K562 (cell line): ENCODE data around the gene COL13A1. TPM values are rescaled to one million over a fixed set of nuclear protein-coding genes. Genes with fewer than 3 reads are reported as not detected.

Experiments
- BCOR ChIP-seq: fragments of 450-650 bp; IDR thresholded peaks from 2 replicates; pipeline ENCODE4 v1.6.1; 2016
- FOXA1 ChIP-seq: fragments of 450-650 bp; IDR thresholded peaks from 2 replicates; pipeline ENCODE4 v1.6.1; 2016; ENCODE audit warnings: mild to moderate bottlenecking, borderline replicate concordance
- GTF2A2 ChIP-seq: IDR thresholded peaks from 2 replicates; pipeline ENCODE4 v1.6.1; 2016; ENCODE audit warnings: mild to moderate bottlenecking, missing genetic modification characterization, missing compliant biosample characterization
- HDAC3 ChIP-seq: fragments of 450-650 bp; IDR thresholded peaks from 2 replicates; pipeline ENCODE4 v1.6.1; 2018; ENCODE audit warnings: borderline replicate concordance, mild to moderate bottlenecking, moderate library complexity; ENCODE audit not compliant: partially characterized antibody
- JUND ChIP-seq, 2 experiments: IDR thresholded peaks; 2 replicates in 1 of 2; 3 replicates in 1 of 2; pipeline ENCODE4 v1.6.1; 2011; ENCODE audit warnings: borderline replicate concordance in 2 of 2, low read depth in 2 of 2, low read length in 2 of 2, improper control_type of control experiment in 1 of 2, missing biosample characterization in 1 of 2, missing genetic modification characterization in 1 of 2, missing genetic modification reagents in 1 of 2
- LEF1 ChIP-seq: fragments of 450-650 bp; IDR thresholded peaks from 2 replicates; pipeline ENCODE4 v1.6.1; 2016; ENCODE audit warnings: mild to moderate bottlenecking
- NCOA4 ChIP-seq: fragments of 450-650 bp; IDR thresholded peaks from 2 replicates; pipeline ENCODE4 v1.6.1; 2018; ENCODE audit warnings: mild to moderate bottlenecking; ENCODE audit not compliant: partially characterized antibody
- NR3C1 ChIP-seq: sonication (generic); formaldehyde crosslinking; IDR thresholded peaks from 2 replicates; pipeline ENCODE4 v1.8.1; 2022; ENCODE audit warnings: missing genetic modification reagents
- NR4A1 ChIP-seq, 2 experiments: fragments of 250-450 bp in 1 of 2; fragments of 450-650 bp in 1 of 2; sonication (Bioruptor Pico) in 1 of 2; IDR thresholded peaks; 2 replicates each; pipeline versions ENCODE4 v1.4.0 to v1.6.1; 2016 to 2020; ENCODE audit warnings: mild to moderate bottlenecking in 2 of 2, missing compliant biosample characterization in 1 of 2, missing genetic modification characterization in 1 of 2, moderate library complexity in 1 of 2
- PML ChIP-seq: IDR thresholded peaks from 2 replicates; pipeline ENCODE4 v1.6.1; 2012; ENCODE audit warnings: low read length, inconsistent platforms
- RNF2 ChIP-seq: sonication (generic); IDR thresholded peaks from 2 replicates; pipeline ENCODE4 v1.6.1; 2016
- RNF219 ChIP-seq: fragments of 250-450 bp; sonication (Bioruptor Pico); IDR thresholded peaks from 2 replicates; pipeline ENCODE4 v1.5.0; 2022; ENCODE audit warnings: mild to moderate bottlenecking
- SMARCB1 ChIP-seq: IDR thresholded peaks from 2 replicates; pipeline ENCODE4 v1.6.1; 2011; ENCODE audit warnings: improper control_type of control experiment, low read depth; ENCODE audit not compliant: insufficient read length
- SP1 ChIP-seq: sonication (generic); formaldehyde crosslinking; IDR thresholded peaks from 2 replicates; pipeline ENCODE4 v1.8.1; 2022; ENCODE audit warnings: mild to moderate bottlenecking, missing genetic modification reagents
- TCF7 ChIP-seq: sonication (generic); IDR thresholded peaks from 2 replicates; pipeline ENCODE4 v1.6.1; 2016; ENCODE audit warnings: antibody characterized with exemption, borderline replicate concordance
- THRB ChIP-seq: fragments of 450-650 bp; formaldehyde crosslinking; conservative IDR thresholded peaks from 2 replicates; pipeline ENCODE4 v1.4.0; 2022; ENCODE audit warnings: mild to moderate bottlenecking, missing genetic modification characterization
- U2AF1 ChIP-seq: fragments of 200-400 bp; formaldehyde crosslinking; optimal IDR thresholded peaks from 2 replicates; pipeline ENCODE3; 2017; ENCODE audit warnings: mild to moderate bottlenecking, low read depth, low read length, moderate library complexity
- USF2 ChIP-seq: sonication (generic); formaldehyde crosslinking; IDR thresholded peaks from 2 replicates; pipeline ENCODE4 v1.5.0; 2020; ENCODE audit warnings: missing genetic modification reagents
- ZBED1 ChIP-seq: IDR thresholded peaks from 2 replicates; pipeline ENCODE4 v1.6.1; 2014
- ZFP30 ChIP-seq: fragments of 250-450 bp; sonication (Bioruptor Pico); IDR thresholded peaks from 2 replicates; pipeline ENCODE4 v1.8.0; 2022; ENCODE audit warnings: moderate library complexity, mild to moderate bottlenecking, inconsistent platforms, borderline replicate concordance
- ZNF133 ChIP-seq: fragments of 250-450 bp; sonication (Bioruptor Pico); IDR thresholded peaks from 2 replicates; pipeline ENCODE4 v1.4.0; 2020; ENCODE audit warnings: mild to moderate bottlenecking
- ZNF277 ChIP-seq: fragments of 250-450 bp; sonication (Bioruptor Pico); IDR thresholded peaks from 2 replicates; pipeline ENCODE4 v1.8.0; 2022; ENCODE audit warnings: inconsistent platforms, mild to moderate bottlenecking, moderate library complexity, borderline replicate concordance
- ZNF586 ChIP-seq: fragments of 450-650 bp; formaldehyde crosslinking; conservative IDR thresholded peaks from 2 replicates; pipeline ENCODE4 v1.4.0; 2020; ENCODE audit warnings: mild to moderate bottlenecking, moderate library complexity
- ZZZ3 ChIP-seq: fragments of 450-650 bp; IDR thresholded peaks from 2 replicates; pipeline ENCODE4 v1.6.1; 2016; ENCODE audit warnings: antibody characterized with exemption, mild to moderate bottlenecking, moderate library complexity
- polyA plus RNA-seq, 8 experiments: library from polyadenylated mRNA; depleted of rRNA in 4 of 8; stranded (reverse) in 5 of 8; unstranded in 3 of 8; fragments of >200 nt; fragmentation: Nextera tagmentation in 2 of 8; fragmentation: Illumina TruSeq in 1 of 8; extraction: Ambion mirVana in 2 of 8; extraction: Trizol in 1 of 8; gene quantifications; 2 replicates each; pipeline versions ENCODE4 v1.2.1 to v1.2.3, GENCODE V29; 2011 to 2014; ENCODE audit warnings: inconsistent platforms in 1 of 8, missing spikeins in 1 of 8
- total RNA-seq, 7 experiments: library from RNA; depleted of rRNA in 6 of 7; stranded (reverse); fragments of >200 nt in 6 of 7; fragmentation: Illumina TruSeq in 2 of 7; extraction: Trizol in 2 of 7; gene quantifications; 2 replicates each; pipeline versions ENCODE4 v1.2.1 to v1.2.3, GENCODE V29; 2011 to 2021; ENCODE audit warnings: low replicate concordance in 1 of 7

Gene COL13A1
- total and polyA plus RNA-seq, 9 of the 15 experiments (the other 6 are each of a cell fraction or from before 2014, with no cell fraction given): not detected

GRCh38 chr10:69856601-69857166 lies 55.0 kb downstream of the COL13A1 start (continued):
- no peak for TF ChIP-seq THRB (CRISPR knock-in tag)
- no peak for TF ChIP-seq PML
- no peak for TF ChIP-seq NR4A1 (CRISPR knock-in tag; IDR thresholded peaks at IDR 0.05)
- TF ChIP-seq NR4A1 (tag; IDR thresholded peaks at IDR 0.05): no peak
- TF ChIP-seq LEF1: no peak
- TF ChIP-seq U2AF1: no peak
- TF ChIP-seq RNF2: peak; percentile 60; the same call in 1 of the 2 replicates
- no peak for TF ChIP-seq TCF7
- no peak for TF ChIP-seq ZNF586 (CRISPR knock-in tag)
- TF ChIP-seq RNF219 (CRISPR knock-in tag): no peak
- no peak for TF ChIP-seq ZFP30 (CRISPR knock-in tag)
- TF ChIP-seq GTF2A2: no peak
- TF ChIP-seq HDAC3: no peak
- TF ChIP-seq ZZZ3: no peak
- TF ChIP-seq NCOA4: no peak
- no peak for TF ChIP-seq ZNF133 (CRISPR knock-in tag)
- TF ChIP-seq SP1 (CRISPR knock-in tag): no peak
- TF ChIP-seq ZBED1: no peak
- TF ChIP-seq BCOR: no peak
- no peak for TF ChIP-seq FOXA1
- peak; percentile 13; the same call in 1 of the 2 replicates for TF ChIP-seq JUND (IDR thresholded peaks at IDR 0.05; ENCODE audit: borderline replicate concordance, low read depth, low read length)
- TF ChIP-seq JUND (tag; IDR thresholded peaks at IDR 0.05; ENCODE audit: borderline replicate concordance, low read depth, low read length): no peak
- TF ChIP-seq ZNF277 (CRISPR knock-in tag): no peak
- no peak for TF ChIP-seq SMARCB1
- TF ChIP-seq NR3C1 (CRISPR knock-in tag): no peak
- TF ChIP-seq USF2 (CRISPR knock-in tag): no peak
